ENCODE measurements around the gene RELN. TPM values are rescaled to one million over a fixed set of nuclear protein-coding genes. Genes with fewer than 3 reads are reported as not detected.

RELN gene
- total and polyA plus RNA-seq, 9 of the 15 experiments (the other 6 are each of a cell fraction or from before 2014, with no cell fraction given), result 12.9 to 43.2 (median 18.1) TPM

- TF ChIP-seq HNRNPK (IDR thresholded peaks at IDR 0.05; ENCODE audit: low read depth, low read length, poor library complexity, severe bottlenecking) (no peak), JUN (IDR thresholded peaks at IDR 0.05; ENCODE audit: borderline replicate concordance, low read depth, low read length) (peak; percentile 72; the same call in 1 of the 2 replicates), JUN (CRISPR knock-in tag; IDR thresholded peaks at IDR 0.05; ENCODE audit: borderline replicate concordance) (no peak), ZBTB12 (CRISPR knock-in tag; IDR thresholded peaks at IDR 0.05) (peak; percentile 77), KDM1A (IDR thresholded peaks at IDR 0.05) (peak; percentile 99 to 100), HLTF (IDR thresholded peaks at IDR 0.05) (peak; percentile 99), TAL1 (IDR thresholded peaks at IDR 0.05) (peak; percentile 100), CBX3 (IDR thresholded peaks at IDR 0.05; ENCODE audit: borderline replicate concordance in 1 of 2, low read length in 2 of 2) (peak in 1 of 2 experiments; percentile 93; a peak in 2 of 3 replicates), NRF1 (conservative IDR thresholded peaks at IDR 0.05 in 1 of 2, IDR thresholded peaks at IDR 0.05 in 1 of 2) (0 out of 4 replicates have a peak, but pooled peaks of 1 of the 2 experiments have one; percentile 29), ID3 (CRISPR knock-in tag; IDR thresholded peaks at IDR 0.05) (no peak), ID3 (tag; IDR thresholded peaks at IDR 0.05) (peak; percentile 94), ARID1B (IDR thresholded peaks at IDR 0.05) (peak; percentile 100), SIX5 (IDR thresholded peaks at IDR 0.05; ENCODE audit: borderline replicate concordance in 1 of 2, insufficient read depth in 1 of 2, low read depth in 1 of 2, low read length in 2 of 2) (no peak), HMGXB4 (CRISPR knock-in tag; IDR thresholded peaks at IDR 0.05) (no peak), SMAD3 (CRISPR knock-in tag; conservative IDR thresholded peaks at IDR 0.05) (peak; percentile 95), L3MBTL2 (IDR thresholded peaks at IDR 0.05) (peak; percentile 80), DNMT1 (IDR thresholded peaks at IDR 0.05) (no peak), ZNF764 (CRISPR knock-in tag; IDR thresholded peaks at IDR 0.05; ENCODE audit: low read depth) (no peak), ARNT (IDR thresholded peaks at IDR 0.05) (peak; percentile 99 to 100), NBN (IDR thresholded peaks at IDR 0.05; ENCODE audit: low read depth) (peak; percentile 99), LCOR (CRISPR knock-in tag; IDR thresholded peaks at IDR 0.05) (peak; percentile 92), ATF7 (IDR thresholded peaks at IDR 0.05) (peak; percentile 93), TCF3 (CRISPR knock-in tag; IDR thresholded peaks at IDR 0.05) (peak; percentile 100), HDAC2 (IDR thresholded peaks at IDR 0.05) (peak; percentile 100)
- TF ChIP-seq, protein P1, sequence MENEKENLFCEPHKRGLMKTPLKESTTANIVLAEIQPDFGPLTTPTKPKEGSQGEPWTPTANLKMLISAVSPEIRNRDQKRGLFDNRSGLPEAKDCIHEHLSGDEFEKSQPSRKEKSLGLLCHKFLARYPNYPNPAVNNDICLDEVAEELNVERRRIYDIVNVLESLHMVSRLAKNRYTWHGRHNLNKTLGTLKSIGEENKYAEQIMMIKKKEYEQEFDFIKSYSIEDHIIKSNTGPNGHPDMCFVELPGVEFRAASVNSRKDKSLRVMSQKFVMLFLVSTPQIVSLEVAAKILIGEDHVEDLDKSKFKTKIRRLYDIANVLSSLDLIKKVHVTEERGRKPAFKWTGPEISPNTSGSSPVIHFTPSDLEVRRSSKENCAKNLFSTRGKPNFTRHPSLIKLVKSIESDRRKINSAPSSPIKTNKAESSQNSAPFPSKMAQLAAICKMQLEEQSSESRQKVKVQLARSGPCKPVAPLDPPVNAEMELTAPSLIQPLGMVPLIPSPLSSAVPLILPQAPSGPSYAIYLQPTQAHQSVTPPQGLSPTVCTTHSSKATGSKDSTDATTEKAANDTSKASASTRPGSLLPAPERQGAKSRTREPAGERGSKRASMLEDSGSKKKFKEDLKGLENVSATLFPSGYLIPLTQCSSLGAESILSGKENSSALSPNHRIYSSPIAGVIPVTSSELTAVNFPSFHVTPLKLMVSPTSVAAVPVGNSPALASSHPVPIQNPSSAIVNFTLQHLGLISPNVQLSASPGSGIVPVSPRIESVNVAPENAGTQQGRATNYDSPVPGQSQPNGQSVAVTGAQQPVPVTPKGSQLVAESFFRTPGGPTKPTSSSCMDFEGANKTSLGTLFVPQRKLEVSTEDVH (IDR thresholded peaks at IDR 0.05; ENCODE audit: low read depth, partially characterized antibody), result no peak
Observed at GRCh38 chr7:103996017-103996551, 6.6 kb upstream of the RELN start (continued).
